NCI-H1694 (cell line): ENCODE measurements around the gene DHRS1.

Source experiments
- DNase-seq: peaks from one replicate; lab custom pipeline; 2025; lab: John Stamatoyannopoulos, UW

The DHRS1 gene

DNA sequence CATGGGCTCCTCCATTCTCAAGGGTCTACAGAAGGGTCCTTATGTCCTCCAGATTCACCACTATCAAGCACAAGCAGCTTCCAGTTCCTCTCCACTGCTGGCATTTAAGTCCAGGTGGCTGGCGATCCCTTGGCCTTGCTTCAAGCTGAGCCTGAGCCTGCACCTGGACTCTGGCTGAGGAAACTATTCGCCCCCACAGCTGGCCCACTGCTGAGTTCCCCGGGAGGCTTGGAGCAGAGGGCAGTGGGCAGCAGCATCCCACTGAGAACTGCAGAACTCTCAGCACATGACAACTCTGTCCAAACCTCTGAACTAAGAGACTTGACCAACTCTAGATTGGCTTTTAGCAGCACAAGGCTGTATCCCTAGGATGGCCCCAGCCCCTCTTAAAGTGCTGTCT is 16.8 kb downstream of the DHRS1 start:
- DNase-seq: no peak

DNA sequence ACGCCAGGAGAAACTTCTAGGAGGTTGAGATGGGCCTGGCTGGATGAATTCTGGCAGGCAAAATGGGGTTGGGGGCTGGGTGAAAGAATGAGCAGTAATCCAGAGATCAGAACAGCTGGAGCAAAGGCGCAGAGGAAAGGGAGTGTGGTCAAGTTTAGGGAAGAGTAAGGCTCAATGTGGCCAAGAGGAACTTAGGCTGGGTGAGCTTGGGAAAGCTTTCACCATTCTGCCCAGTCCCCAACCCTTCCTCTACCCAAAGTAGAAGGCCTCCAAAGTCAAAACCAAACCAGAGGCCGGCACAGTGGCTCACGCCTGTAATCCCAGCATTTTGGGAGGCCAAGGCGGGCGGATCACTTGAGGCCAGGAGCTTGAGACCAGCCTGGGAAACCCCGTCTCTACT is 17.9 kb downstream of the DHRS1 start:
- no peak for DNase-seq

DNA sequence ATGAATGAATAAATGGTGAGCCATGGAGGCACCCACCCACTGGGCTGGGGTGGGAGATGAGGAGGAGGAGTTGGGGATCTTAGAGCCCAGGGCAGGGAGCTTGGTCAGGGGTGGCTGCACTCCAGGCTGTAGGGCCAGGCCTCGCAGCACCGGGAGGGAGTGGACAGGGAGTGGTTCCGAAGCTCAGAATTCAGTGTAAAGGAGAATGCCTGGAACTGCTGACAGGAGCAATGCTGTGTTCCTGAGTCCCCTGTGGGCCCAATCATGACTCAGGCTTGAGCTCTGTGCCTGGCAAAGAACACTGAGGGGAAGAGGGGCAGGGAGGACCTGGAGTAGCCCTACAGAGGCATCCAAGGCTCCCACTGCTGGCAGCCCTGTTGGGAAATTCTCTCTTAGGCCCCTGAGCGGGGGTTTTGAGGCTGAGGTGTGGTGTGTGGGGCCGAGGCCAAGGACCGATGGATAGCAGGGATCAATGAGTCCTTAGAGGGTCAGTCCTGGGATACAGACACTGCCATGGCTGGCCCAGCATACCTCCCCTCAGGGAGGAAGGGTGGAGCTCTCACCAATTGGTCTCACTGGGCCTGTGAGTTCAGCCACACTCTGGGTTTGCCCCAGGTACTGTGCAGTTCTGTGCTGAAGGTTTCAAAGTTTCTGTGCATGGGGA is 18.7 kb downstream of the DHRS1 start:
- DNase-seq: no peak

DNA sequence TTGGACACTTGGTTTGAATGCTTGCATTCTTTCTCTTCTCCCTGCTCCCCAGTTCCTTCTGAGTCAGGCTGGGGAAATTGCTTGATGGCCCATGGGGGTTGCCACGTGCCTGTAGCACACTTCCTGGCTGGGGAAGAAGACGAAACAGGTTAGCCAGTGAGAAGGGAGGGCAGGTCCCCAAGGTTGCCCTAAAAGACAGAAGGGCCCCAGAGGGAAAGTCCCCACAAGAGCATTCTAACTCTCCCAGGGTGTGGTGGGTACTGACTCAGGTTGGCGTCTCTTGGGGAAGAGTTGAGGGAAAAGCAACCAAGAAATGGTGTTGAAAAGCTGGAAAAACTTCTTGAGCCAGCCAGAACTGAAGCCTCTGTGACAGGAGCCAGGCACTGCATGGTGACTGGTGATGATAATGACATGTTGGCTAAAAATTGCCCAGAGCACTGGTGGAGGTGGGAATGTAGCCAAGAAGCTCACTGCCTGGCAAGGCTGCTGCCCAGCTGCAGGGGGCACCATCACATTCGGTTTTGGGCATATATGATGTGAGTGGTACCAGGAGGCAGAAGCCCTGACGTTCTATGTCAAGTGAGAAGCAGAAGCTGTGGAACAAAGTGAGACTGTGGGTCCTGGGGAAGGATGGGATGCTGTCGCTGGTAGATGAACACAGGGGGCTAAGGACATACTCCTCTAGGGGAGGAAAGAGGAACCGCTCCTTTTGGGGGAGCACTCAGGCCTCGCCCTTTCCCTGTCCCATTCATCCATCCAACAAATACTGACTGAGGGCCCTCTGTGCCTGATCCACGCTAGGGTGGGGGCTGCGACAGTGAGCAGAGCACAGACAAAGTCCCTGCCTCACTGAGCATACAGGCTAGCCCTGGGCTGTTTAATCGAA is 20.0 kb downstream of the DHRS1 start:
- DNase-seq: peak; percentile 77

DNA sequence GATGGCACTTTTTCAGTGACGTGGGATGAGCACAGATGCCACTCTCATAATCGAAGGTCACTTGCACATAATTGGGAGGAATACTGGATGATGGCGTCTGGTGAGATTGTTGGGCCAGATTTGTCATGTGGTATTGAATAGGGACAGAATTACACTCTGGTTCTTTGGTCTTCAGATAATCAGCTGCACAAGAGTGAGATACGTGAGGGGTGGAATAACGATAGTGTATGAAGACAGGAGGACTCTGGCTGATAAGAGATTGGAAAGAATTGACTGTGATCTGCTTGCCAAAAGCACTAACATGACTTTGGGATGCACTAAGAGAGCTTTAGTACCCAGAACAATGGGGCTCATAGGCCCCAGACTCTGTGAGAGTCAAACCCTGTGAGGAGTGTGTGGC is 21.2 kb downstream of the DHRS1 start:
- no peak for DNase-seq

DNA sequence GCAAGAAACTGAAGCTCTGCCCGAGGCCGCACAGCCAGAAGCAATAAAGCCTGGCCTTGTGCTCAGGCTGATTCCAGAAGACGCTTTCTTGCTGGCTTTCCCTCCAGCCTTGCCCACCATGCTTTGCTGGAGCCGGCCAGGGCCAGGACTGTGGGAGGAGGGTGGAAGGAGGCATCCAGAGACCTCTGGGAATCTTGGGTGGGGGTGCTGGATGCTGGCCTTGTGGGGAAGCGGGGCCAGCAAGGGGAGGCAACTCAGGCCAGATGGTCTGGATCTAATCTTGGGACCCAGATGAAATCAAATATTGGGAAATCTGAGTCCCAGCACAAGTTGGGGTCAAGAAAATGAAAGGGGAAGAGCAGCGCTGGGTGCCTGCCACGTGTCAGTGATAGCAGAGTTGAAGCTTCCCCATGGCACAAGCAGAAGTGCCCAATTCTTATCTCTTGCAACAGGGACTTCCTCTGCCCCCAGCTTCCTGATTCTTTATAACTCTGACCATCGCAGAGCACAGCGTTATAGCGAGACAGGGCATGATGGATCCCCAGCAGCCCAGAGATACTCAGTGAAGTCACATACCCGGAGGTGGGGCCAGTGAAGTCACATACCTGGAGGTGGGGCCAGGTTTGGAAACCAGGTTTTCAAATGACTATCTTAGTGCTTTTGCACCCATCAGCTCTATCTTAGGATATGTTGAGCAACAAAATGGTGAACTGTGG is 21.8 kb downstream of the DHRS1 start:
- no peak for DNase-seq

DNA sequence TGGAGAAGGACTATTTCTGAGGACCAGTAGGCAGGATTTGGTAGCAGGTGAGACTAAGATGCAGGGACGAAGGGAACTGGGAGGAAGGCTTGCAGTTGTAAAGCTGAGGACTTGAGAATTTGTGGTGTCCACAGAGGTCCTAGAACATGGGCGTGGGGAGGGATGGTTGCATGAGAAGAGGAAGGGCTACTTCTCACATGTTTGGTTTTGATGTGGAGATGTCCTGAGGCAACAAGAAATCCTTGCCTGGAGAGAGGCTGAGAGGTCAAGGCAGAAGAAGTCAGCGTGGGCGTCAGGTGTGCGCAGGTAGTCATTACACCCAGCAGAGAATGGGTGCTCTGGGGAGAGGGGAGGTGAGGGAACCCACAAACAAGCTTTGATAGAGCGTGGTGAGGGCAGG is 22.5 kb downstream of the DHRS1 start:
- DNase-seq: no peak

DNA sequence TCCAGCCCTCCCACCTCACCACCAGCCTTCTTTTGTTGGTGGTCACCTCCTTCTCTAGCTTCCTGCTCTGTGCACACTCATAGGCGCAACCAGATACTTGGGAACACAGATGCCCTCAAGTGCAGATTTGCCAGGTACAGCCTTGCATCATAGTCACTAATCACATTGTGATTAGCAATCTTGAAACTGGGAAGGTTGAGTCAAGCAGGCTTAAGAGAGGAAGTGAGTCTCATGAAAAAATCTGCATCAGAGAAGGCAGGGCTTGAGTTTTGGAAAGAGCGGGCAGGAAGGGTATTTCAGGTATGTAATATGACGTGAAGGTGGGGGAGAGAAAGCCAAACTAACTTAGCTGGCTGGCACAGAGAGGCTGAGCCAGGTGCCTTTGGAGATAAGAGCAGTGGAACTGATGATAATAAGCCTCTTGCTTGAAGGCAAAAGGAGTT is 25.5 kb downstream of the DHRS1 start:
- DNase-seq: no peak

DNA sequence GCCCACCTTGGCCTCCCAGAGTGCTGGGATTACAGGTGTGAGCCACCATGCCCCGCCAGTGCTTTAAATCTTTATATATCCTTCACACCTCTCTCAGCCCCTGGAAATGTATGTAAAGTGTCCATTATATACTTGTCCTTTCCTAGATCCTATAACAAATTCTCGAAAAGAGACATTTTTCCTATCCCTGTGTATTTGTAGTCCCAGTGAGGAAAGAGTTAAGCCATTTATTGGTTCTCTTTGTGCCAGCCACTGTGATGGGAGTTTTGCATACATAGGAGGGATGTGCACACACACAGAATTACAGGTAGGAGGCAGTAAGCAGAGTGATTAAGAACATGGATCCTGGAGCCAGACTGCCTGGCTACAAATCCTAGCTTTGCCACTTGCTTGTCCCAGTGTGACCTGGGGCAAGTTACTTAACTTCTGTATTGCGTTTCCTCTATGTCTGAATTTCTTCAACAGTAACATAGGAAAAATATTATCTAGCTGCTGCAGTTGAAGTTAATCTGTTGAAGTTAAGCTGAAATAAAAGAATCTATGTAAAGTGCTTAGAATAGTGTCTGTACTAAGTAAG is 26.1 kb downstream of the DHRS1 start:
- DNase-seq: no peak

DNA sequence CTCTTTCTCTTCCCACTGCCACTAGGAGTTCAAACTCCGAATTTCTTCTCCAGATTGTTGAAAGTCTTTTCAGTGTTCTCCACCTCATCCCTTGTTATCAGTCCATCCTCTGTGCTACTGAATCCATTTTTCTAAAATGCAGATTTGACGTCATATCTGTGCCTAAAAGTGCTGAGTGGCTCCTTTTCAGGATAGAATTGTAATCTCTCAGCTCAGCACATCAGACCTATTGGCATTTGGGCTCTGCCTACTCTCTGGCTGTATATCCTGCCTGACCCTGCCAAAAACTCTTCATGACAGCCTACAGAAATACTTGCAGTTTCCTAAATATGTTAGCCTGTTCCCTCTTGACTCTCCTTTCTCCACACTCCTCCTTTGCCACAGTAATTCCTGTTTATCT is 27.1 kb downstream of the DHRS1 start:
- no peak for DNase-seq

DNA sequence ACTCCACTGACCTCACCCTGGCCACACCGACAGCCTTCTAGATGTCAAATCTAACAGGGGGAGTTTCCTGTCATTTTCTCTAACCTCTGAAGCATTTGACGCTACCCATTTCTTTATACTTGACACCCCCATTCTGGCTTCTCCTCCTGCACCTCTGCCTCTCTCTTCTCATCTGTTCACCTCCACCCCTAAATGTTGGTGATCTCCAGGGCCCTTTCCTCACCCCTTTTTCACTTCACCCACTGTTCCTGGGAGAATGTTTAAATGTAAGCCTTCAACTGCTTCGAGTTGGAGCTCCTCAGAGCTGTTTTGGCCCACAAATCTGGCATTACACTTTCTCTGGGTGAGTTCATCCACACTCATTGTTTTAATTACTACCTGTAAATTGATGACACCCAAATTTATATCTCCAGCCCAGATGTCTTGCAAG is 27.7 kb downstream of the DHRS1 start:
- DNase-seq: no peak

DNA sequence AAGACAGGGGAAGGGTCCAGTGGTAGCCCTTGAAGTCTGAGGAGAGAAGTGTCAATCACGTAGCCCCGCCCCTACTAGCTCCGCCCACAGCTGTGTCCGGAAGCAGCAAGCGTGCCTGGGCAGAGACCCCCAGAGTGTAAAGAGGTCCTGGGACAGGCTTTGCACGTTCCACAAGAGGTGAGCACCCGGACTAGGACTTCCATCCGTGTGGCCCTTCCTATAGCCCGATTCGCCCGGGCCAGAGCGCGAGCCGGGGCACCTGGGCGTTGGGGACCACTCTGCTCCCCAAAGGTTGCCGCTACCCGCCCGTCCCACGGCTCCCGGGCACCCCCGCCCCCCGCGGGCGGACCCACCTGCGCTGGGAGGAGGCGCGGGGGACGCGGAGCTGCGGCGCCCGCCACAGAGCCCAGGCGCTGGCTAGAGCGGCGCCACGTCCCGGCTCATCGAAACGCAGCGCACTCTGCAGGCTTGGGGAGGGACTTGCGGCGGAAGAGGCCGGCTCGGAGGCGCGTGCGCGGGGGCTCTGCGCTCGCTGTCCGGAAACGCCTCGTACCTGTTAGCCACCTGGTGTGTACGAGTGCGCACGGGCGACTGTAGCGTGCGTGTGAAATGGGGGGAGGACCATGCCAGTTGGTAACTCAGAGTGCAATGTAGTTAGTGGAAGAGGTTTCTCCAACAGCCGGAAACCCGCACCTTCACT is 28.3 kb downstream of the DHRS1 start, which contains the start of gene RABGGTA:
Gene RABGGTA, minus strand, starts transcription at position 464 of the 700 bp plus-strand sequence. CDS start 482 bp downstream, outside the sequence.
- DNase-seq: peak; percentile 87

DNA sequence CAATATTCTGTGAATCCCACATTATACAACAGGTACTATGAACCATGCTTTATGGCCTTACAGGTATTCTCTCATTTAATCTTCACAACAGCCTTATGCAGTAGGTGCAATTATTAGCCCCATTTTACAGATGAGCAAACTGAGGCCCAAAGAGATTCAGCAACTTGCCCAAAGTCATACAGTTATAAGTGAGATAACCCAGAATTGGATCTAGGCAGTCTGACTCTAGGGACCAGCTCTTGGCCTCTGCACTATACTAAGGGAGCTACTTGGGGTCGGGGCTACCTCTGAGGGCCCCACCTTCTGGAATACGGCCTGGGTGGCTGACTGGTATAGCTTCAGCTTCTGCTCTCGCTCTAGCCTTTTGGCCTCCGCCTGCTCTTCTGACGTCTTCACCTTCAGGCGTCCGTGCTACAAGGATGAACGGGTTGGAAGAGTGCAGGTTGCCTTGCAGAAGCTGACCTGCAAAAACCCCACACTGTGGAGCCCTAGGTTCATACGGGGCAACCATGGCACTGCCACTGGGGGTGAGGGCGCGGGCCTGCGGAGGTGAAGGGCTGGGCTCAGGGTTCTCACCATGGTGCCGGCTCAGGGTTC is 28.9 kb downstream of the DHRS1 start:
- no peak for DNase-seq

DNA sequence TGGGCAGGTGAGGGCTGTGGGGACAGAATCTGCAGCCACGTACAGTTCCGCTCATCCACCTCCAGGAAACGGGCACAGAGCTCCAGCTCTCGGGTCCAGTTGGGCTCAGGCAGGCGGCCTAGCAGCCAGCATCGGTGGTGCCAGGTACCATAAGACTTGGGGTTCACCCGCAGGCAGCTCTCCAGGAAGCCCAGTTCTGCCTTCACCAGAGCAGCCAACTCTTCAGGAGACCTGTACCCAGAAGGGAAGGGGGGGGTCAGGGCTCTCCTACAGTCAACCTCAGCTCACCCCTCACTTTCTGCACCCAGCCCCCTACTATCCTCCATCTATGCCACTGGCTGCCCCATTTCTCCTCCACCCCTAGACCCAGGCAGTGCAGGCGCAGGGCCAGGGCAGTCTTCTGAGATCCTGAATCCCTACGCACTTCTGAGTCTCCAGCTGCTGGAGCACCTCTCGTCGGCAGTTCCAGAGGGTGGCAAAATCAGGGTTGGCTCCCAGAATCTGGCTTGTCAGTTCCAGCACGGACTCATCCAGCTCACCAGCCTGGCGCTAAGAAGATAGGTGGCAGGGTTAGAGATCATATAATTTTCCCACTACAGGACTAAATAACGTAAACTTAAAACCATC is 29.6 kb downstream of the DHRS1 start:
- no peak for DNase-seq

DNA sequence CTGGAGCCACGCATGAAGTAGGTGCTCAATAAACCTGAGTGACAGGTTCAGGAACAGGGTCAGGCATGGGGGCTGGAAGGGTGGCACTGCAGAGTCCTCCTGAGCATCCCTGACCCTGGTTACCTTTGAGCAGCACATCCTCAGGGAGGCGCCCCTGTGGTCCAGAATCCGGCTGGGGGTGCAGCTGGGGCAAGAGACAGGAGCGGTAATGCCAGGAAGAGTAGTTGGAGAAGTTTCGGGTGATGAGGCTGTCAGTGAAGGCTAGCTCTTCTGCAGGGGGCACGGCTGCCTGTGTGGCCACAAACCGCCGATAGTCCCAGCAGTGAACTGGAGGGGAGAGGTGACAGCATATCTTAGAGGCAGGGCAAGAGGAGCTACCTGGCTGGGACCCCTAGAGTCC is 30.2 kb downstream of the DHRS1 start:
- no peak for DNase-seq

DNA sequence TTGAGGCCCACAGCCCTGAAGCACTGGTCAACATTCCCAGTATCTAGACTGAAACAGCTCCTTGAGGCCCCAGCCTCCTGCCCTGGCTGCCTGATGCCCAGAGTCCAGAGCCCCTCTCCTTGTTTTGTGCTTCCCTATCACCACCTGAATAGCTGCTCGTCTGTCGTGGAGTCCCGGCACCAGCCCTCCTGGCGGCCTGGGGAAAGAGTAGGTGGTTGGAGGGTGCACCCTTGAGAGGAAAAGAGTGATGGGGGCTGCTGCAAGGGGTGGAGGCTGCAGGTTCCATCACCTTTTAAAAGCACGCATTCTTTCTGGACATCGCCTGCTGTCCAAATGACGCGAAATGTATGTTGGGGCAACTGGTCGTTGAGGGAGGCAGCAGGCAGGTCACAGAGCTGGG is 31.4 kb downstream of the DHRS1 start:
- DNase-seq: no peak

DNA sequence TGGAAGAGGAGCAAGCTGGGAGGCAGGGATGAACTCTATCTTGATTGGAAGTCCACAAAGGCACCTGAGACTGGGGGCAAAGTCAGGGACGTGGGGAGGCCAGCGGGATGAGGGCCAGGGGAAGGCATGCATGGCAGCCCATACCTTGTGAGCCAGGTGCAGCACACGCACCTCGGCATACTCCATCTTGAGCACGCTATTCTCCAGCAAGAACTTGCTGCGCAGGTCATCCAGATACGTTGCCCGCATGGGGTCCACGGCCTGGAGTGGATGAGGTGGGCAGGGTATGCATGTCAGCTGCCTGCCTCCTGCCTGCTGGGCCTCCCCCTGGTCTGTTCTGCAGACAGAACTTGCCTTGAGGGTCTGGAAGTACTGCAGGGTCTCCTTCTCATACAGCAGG is 32.1 kb downstream of the DHRS1 start:
- no peak for DNase-seq

DNA sequence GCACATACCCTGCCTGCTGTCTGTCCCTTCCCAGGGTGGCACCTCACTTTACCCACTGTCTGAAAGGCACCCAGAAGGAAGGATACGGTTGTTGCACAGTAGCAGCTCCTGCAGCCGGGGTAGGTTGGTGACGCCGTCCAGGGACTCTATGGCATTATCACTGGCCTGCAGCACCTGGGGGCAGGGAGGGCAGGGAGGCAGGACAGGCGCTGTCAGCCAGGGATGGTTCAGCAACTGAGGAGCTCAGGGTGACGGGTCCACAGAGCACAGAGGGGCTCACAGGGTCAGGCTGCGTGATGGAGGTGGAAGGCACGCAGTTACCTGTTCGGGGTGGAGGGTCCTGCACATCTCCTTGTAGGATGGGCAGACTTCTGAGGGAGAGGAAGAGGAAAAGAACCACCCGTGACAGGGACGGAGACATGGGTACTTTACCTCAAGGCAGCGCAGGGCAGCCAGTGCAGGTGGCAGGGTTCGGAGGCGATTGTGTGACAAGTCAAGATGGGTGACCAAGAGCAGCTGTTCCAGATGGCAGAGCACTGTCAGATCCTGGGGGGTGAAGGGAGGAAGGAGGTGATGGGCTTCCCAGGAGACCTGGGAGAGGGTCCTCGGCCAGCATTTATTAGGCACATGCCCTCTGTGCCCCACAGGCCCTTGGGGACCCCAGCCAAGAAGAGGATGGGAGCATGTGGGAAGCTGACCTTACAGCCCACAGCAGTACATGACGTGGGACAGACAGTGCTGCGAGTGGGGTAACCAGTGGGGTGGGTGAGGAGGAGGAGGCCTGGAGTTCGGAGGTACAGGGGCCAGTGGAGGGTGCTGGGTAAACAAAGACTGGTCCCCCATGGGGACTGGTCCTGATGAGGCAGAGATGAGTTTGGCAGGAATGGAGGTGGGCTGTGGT is 33.0 kb downstream of the DHRS1 start:
- DNase-seq: no peak

DNA sequence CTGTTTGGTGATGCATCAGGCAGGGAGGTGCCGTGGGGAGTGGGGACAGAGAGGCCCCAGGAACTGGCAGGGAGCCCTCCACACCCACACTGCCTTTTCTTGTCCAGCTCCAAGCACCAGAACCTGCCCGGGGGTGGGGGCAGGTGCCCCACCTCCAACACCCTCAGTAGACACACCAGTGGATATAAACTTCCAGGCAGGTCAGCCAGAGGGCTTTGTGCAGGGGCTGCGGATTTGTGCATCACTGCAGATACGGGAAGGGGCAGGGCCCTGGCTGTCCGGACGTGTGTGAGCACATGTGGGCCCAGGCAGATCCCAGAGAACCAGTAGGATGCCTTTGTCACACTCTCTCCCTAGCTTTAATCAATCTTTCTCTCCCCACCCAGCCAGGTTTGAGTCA is 35.3 kb downstream of the DHRS1 start:
- no peak for DNase-seq

DNA sequence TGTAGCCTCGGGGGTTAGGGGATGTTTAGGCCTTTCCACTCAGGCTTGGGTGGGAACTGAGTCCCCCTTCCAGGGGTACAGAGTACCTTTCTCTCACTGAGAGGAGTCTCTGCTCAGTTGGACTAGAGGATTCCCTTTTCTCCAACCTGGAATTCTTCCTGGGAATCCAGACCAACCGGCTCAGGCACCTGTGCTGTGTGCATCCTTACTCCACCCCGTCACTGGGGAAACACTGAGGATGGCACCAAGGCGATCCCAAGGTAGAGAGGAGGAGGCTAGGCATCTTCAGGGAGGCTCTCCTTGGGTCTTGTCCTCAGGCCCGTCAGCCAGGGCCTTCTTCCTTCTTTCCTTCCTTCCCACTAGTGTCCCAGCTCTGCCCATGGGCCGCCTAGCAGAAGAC is 35.7 kb downstream of the DHRS1 start:
- DNase-seq: no peak
